Transverse colon (tissue), 3 donors: ENCODE data around the gene PPL.

Experiments used
- POLR2A ChIP-seq: fragments of 450-650 bp; IDR thresholded peaks from one replicate; pipeline ENCODE4 v1.6.1; 2016; ENCODE audit warnings: antibody characterized with exemption, mild to moderate bottlenecking, moderate library complexity
- TF ChIP-seq, protein P1 (sequence below), 5 experiments: fragments of 200-600 bp in 3 of 5; fragments of 450-650 bp in 2 of 5; sonication (generic) in 3 of 5; IDR thresholded peaks; 1 replicate in 2 of 5; 2 replicates in 3 of 5; pipeline ENCODE4 v1.5.1; 2016 to 2017; ENCODE audit warnings: antibody characterized with exemption in 5 of 5, inconsistent platforms in 3 of 5, mild to moderate bottlenecking in 2 of 5, moderate library complexity in 1 of 5

DNA sequence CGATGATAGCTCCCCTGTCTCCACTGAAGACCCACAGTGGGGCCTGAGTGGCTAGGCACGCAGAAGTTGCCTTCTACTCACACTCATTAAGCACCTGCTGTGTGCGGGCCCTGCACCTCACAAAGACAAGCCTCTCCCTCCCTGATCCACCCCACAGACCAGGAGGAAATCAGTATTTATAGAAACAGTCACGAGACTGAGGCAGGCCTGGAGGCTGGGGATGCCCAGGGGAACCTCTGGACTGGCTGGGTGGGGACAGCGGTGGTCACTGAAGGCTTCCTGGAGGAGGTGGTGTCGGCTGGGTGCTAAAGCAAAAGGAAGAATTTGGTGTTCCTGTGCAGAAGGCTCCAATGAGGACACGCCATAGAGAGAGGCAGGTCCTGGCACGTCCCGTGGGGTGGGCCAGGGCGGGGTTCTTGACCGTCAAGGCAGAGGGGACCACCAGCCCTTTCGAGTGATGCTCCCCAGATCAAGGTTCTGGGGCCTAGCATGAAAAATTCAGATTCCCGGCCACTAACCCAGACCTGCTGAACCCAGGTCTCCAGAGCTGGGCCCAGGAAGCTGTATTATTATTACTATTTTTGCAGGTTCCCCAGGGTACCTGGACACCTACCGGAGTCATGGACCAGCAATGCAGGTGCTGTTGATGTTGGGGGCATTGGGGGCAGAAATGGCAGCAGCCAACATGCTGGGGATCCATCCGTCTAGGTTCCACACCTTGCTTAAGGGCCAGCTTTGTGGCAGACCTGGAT lies 23.0 kb downstream of the PPL start:
- TF ChIP-seq, protein P1, sequence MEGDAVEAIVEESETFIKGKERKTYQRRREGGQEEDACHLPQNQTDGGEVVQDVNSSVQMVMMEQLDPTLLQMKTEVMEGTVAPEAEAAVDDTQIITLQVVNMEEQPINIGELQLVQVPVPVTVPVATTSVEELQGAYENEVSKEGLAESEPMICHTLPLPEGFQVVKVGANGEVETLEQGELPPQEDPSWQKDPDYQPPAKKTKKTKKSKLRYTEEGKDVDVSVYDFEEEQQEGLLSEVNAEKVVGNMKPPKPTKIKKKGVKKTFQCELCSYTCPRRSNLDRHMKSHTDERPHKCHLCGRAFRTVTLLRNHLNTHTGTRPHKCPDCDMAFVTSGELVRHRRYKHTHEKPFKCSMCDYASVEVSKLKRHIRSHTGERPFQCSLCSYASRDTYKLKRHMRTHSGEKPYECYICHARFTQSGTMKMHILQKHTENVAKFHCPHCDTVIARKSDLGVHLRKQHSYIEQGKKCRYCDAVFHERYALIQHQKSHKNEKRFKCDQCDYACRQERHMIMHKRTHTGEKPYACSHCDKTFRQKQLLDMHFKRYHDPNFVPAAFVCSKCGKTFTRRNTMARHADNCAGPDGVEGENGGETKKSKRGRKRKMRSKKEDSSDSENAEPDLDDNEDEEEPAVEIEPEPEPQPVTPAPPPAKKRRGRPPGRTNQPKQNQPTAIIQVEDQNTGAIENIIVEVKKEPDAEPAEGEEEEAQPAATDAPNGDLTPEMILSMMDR (IDR thresholded peaks at IDR 0.05) = no peak
- TF ChIP-seq POLR2A = no peak
